GM19043 (cell line): ENCODE measurements around the gene ZFP36.
"Not testable (repeated sequence)": the region's sequence is repeated elsewhere in the genome, so short reads cannot be mapped to it uniquely, and the experiment has no call there.

Source experiments
- ATAC-seq: cut with Tn5 transposase; IDR thresholded peaks from one replicate; pipeline ENCODE4 v1.9.1; 2021; ENCODE audit warnings: low read depth; ENCODE audit not compliant: unreplicated experiment

Gene ZFP36

GRCh38 chr19:39406656-39407409, at the start of gene ZFP36:
TSS of gene ZFP36 (plus strand) at chr19:39406847. CDS start at chr19:39406905, 58 bp downstream.
- ATAC-seq, result no peak

DNA sequence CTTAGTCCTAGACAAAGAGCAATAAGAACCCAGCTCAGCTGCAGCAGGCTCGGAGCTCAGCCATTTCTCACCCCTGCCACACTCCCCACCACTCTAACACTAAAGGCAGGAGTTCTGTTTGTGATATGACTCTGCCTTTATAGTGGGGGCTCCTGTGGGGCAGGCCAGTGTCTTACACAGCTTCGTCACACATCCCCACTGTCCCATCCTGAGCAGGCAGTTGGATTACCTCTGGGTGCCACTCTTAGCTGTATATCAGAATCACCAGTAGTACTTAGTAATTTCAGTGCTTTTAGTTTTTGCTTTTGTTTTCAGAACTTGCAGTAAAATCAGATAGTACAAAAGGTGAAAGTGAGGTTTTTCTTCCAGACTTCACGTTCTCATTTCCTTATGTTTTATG, 47.6 kb upstream of the ZFP36 start:
- no peak for ATAC-seq

GRCh38 chr19:39360599-39360998, 46.0 kb upstream of the ZFP36 start:
- ATAC-seq, result no peak

- no peak for ATAC-seq
Measured at GRCh38 chr19:39362682-39363657, 43.7 kb upstream of the ZFP36 start.

DNA sequence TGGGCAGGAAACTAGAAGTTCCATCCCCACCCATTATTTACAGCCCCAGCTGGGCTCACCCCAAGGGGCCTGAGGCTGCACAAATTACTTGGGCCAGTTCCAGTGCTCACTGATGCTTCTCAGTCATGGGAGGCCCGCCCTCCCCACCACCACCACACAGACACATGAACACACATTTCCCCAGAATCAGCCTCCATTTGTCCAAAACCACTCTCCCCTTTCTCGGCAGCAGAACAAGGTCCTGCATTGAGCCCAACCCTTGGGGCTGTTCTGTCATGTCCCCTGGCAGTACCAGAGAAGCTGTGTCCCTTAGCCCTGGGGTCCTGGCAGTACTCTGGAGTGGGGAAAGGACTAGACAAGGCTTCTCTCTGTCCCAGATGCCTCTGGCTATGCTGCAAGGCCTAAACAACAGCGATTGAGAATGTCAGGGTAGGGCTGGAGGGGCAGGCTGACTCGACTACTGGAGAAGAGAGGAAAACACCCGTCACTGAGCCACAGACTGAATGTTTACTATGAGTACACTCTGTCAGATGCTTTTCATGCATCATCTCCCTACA, 42.7 kb upstream of the ZFP36 start:
- no peak for ATAC-seq

- no peak for ATAC-seq
Measured at GRCh38 chr19:39365531-39365930, 41.1 kb upstream of the ZFP36 start.

DNA sequence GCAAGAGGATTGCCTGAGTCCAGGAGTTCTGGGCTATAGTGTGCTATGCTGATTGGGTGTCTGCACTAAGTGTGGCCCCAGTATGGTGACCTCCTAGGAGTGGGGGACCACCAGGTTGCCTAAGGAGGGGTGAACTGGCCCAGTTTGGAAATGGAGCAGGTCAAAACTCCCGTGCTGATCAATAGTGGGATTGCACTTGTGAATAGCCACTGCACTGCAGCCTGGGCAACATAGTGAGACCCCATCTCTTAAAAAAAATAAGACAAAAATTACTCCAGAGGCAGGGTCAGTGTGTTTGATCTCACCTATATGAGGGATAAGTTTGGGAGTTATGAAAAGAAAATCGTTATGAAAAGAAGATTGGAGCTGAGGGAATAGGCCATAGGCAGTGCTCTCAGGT, 37.4 kb upstream of the ZFP36 start:
- no peak for ATAC-seq

GRCh38 chr19:39370735-39371134, 35.9 kb upstream of the ZFP36 start:
- no peak for ATAC-seq

DNA sequence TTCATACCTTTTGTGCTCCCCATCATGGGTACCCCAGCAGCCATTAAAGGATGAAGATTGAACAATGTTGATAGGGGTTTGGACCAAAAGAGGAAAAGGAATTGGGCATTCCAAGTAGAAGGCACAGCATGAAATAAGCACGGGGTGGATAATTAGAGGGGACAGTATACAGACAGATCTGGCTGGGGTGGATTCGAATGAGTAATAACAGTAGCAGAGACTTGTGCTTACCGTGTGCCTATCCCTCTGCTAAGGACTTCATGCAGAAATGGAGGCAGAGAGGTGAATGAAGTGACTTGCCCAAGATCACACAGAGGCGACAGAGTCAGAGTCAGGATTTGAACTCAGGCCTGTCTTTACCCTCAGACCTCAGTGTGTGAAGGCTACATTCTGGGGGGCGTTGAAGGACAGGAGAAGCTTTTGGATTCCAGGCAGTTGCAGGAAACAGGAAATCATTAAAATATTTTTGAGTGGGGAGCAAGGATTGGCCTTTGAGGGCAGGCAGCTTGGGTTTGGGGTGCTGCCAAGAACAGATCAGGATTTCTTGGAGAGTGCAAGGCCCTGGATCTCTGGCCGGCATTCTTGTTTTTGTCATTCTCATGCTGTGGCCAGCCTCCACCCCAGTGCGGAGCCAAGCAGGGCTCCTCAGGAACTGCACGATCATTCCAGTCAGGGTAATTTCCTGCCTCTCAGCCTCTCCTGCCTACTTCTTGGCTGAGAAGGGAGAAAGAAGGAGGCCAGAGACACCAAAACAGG, 34.4 kb upstream of the ZFP36 start:
- ATAC-seq, result no peak

GRCh38 chr19:39372941-39373340, 33.7 kb upstream of the ZFP36 start:
- no peak for ATAC-seq

GRCh38 chr19:39375929-39376328, 30.7 kb upstream of the ZFP36 start:
- ATAC-seq, result no peak

- ATAC-seq, result no peak
Measured at GRCh38 chr19:39377373-39378362, 29.0 kb upstream of the ZFP36 start.

- not testable (repeated sequence) for ATAC-seq
Measured at GRCh38 chr19:39379366-39379765, 27.3 kb upstream of the ZFP36 start.

DNA sequence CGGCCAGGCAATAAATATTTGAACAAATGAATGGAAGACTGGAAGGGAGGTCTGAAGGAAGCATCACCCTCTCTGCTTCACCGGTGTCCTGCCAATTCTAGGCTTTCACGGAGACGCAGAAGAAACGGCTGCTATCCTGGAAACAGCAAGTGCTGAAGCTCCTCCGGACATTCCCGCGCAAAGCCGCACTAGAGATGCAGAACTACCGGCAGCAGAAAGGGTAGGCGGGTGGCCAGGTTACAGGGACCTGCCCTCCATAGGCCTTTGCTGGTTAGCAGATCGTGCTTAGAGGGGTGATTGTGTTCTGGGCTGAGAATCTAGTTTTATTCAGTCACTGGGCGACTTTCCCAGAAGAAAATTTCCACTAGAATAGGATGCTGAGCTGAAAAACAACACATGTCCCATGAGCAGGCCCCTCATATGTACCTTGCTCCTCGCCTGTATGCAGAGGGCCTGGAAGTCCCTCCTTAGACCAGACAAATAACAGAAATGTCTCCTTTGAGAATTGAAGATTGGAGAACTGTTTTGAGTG, 26.7 kb upstream of the ZFP36 start:
- no peak for ATAC-seq

DNA sequence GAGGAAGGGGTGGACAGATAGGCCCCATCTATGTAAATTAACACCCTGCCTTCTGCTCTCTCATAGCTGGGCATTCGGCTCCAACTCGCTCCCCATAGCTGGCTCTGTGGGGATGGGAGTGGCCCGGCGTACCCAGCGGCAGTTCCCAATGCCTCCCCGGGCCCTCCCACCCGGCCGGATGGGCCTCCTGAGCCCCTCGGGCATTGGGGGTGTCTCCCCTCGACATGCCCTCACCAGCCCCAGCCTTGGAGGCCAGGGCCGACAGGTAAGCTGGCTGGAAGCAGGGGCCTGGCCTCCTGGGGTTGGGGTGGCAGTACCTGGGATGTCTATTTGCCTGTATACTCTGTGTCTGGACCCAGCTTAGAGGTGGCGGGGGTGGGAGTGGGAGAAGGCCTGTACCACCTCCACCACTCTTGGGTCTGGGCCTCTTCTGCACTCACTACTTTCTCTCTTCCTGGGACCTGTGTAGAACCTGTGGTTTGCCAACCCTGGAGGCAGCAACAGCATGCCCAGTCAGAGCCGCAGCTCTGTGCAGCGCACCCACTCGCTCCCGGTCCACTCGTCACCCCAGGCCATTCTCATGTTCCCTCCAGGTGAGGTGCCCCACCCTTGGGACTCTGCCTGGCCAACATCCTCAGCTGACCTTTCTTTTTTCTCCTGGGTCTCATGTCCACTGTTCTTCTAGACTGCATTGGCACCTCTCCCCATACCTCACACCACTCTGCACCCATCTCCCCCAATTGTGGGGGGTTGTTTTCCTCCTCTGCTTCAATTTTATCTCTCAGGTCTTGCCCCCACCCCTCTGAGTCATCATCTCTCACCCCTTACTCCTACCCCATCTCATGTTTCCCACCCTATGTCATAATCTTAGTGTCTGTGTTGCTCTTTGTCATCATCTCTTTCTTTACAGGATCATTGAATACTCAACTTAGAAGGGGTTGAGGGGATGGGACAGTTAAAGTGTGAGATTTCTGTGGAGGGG, 25.8 kb upstream of the ZFP36 start:
- ATAC-seq, result no peak

GRCh38 chr19:39381910-39382611, 24.6 kb upstream of the ZFP36 start:
- ATAC-seq, result no peak
